HG03103 (cell line): ENCODE data around the gene ANAPC7.
"Not testable (repeated sequence)": the region's sequence is repeated elsewhere in the genome, so short reads cannot be mapped to it uniquely, and the experiment has no call there.

Source experiments
- ATAC-seq: cut with Tn5 transposase; IDR thresholded peaks from one replicate; pipeline ENCODE4 v1.9.1; 2021; ENCODE audit warnings: low read depth; ENCODE audit not compliant: unreplicated experiment

ANAPC7 gene

GRCh38 chr12:110378131-110378790, 25.2 kb downstream of the ANAPC7 start:
- ATAC-seq: not testable (repeated sequence)

DNA sequence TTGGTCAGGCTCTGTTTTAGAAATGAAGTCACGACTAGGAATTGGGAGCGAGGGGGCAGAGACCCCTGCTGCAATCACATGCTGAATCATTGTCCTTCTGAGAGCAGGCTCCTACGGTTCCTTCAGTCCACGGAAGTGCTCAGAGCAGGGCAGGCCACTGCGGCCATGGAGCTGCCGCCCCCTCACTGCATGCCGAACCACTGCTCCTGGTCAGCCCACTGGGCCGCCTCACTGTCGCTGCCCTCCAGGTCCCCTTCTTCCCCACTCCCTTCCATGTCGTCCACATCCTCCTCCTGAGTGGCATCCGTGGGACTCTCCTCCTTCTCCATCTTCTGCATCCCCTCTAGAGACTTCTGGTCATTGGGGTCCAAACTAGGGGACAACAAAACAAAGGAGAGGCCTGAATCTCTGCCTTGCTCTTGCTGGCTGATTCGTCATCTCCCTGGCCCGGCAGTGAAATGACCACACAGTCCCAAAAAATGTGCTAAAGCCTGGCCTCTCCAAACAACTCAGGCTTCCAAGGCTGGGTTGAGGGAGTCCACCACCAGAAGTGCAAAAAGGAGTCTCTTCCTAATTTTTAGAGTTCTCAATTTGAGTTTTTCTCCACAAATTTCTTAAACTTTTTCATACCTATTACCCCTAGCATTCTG, 29.4 kb downstream of the ANAPC7 start:
- ATAC-seq: no peak

GRCh38 chr12:110373425-110373824, 30.1 kb downstream of the ANAPC7 start:
- no peak for ATAC-seq

DNA sequence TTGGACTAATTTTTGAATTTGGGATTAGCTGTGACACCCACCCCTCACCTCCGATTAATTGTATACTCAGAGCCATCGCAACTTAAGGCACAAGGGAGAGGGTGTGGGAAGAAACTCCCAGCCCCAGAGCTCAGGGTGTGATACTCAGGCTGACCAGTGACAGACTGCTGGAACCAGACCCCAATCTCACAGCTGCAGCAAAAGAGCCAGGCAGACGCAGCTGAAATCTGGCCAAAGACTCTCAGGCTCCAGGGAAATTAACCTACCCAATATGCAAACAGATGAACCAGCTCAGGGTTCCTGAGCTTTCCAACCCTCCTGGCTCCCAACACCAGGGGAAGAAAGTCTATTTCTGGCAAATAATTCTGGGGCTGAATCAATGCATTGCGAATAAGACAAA, 30.5 kb downstream of the ANAPC7 start:
- no peak for ATAC-seq

- ATAC-seq: no peak
Measured at GRCh38 chr12:110372056-110372425, 31.5 kb downstream of the ANAPC7 start.

- peak; percentile 54 for ATAC-seq
Measured at GRCh38 chr12:110371408-110372055, 32.0 kb downstream of the ANAPC7 start.

DNA sequence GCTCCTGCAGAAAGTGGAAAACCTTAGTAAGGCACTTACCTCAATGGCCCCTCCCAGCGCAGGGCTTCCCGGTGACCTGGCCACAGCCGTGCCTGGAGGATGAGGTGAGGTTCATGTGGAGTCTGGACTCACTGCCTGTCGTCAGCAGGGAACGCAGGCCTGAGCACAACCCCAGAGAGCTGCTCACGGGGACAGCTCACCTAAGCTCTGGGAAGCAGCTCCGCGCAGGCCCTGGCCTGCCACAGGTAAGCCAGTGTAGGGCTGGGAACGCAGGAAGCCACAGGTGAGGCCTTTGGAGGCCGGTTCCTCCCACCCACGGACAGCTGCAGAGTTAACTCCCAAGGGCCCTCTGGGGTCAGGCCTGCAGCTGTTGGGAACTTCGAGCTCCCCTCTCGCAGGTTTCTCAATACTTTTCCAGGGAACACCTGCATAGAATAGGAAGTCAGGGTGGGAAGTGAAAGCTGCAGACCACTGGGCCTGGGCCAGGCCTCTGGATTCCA, 32.7 kb downstream of the ANAPC7 start:
- ATAC-seq: peak; percentile 16

GRCh38 chr12:110369992-110370391, 33.5 kb downstream of the ANAPC7 start:
- ATAC-seq: no peak

DNA sequence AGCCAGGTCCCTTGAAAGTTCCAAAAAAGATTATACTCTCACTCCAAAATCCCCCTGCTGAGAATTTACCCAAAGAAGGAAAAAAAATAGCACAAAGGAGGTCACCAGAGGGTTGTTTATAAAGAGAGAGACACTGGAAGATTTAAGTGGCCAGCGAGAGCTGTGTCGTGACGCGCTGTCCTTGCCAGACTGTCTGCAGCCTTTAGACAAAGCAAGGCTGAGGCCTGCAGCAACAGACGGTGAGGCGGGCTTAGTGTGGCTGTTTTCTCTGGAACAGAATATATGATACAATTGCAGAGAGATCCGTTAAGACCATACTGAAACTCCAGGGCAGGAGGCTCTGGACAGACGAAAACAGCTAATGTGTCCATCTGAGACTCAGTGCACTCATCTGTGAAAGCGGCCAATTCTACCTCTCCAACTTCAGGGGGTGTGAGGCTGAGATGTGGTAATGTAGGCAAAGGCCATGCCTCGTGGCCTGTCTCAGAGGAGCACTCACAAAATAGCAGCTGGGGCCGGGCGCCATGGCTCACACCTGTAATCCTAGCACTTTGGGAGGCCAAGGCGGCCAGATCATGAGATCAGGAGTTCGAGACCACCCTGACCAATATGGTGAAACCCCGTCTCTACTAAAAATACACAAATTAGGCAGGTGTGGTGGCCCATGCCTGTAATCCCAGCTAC, 36.2 kb downstream of the ANAPC7 start:
- ATAC-seq: no peak

DNA sequence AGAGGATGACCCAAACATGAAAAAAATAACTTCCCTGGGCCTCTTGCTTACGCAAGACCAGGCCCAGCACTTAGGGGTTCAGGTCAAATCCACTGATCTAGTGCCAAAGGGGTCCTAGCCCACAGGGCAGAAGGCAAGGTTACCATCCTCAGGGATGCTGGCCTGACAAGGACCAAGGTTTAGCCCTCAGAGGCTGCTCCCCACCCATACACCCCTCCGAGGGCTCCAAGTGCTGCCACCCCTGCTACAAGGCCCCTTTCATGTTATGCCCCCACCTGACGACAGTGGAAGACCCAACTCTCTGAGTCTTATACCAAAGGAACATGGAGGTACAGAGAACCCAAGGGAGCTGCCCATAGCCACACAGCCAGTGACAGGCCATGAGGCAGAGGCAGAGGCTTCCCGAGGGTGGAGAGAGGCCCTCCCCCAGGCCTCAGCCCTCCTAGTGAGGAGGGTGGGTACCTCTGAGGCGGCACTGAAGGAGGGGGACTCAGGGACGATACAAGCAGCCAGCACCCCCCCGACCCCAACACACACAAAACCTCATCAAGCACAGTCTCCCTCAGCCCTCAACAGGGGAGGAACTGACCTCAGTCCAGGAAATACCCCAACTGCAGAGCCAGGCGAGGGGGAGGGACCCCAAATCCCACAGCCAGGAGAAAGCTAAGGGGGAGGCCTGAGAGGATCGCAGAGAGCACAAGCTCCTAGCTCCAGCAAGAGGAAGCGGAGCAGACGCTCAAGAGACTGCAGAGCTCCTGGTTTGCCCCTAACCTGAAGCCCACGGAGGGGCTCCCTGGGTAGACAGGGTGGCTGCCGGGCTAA, 37.0 kb downstream of the ANAPC7 start:
- no peak for ATAC-seq

DNA sequence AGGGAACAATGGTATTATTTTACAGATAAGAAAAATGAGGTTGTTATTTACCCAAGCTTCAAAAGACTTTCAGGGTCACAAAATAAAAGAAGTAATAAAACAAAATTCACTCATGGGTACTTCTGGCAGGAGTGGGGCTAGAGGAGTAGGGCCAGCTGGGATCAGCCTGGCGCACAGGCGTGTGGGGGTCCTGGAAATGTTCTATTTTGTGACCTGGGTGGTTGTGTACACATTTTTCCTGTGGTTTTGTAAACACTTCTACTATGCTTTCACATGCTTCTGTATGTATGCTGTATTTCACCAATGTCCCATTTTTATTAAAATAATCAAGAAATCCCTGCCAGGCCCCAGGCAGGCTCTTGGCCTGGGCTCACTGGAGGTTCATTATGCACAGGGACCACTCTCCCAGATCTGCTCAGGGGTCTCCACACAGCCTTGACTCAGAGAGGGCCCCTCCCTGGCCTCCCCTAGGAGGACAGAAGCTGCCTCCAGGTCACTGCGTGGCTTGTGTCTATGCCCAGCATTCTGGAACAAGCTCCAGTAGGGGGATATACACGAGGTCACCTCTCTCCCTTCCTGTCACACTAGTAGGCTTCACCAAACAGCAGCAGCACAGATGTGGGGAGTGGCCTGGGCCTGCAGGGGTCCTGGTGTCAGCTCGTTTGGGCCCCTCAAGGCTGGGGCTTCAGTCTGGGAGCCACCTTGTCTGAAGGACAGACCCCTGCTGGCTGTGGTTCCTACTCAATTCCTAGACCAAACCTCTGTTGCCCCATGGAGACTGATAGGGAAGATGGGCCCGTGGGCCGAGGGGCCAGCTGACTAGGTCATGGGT, 37.8 kb downstream of the ANAPC7 start:
- no peak for ATAC-seq

GRCh38 chr12:110361216-110361615, 42.3 kb downstream of the ANAPC7 start:
- ATAC-seq: no peak

DNA sequence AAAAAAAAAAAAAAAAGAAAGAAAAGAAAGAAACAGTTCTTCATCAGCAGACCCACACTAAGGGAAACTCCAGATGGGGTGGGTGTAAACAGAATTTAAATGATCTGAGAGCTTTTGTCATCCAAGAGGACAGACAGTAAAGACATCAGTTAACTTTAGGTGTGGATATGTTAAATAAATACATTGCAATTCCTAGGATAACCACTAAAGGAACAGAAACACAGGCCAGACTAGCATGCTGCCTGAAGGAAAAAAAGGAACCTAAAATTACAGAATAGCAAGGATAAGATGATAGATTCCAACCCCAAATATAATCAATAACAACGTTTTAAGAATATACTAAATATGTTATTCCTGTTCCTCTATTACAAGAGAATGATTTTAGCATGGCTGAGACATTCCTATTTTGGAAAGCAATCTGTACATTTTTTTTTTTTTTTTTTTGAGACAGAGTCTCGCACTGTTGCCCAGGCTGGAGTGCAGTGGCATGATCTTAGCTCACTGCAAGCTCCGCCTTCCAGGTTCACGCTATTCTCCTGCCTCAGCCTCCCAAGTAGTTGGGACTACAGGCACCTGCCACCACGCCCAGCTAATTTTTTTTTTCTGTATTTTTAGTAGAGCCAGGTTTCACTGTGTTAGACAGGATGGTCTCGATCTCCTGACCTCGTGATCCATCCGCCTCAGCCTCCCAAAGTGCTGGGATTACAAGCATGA, 45.0 kb downstream of the ANAPC7 start:
- ATAC-seq: not testable (repeated sequence)

GRCh38 chr12:110355073-110355472, 48.4 kb downstream of the ANAPC7 start:
- ATAC-seq: no peak

DNA sequence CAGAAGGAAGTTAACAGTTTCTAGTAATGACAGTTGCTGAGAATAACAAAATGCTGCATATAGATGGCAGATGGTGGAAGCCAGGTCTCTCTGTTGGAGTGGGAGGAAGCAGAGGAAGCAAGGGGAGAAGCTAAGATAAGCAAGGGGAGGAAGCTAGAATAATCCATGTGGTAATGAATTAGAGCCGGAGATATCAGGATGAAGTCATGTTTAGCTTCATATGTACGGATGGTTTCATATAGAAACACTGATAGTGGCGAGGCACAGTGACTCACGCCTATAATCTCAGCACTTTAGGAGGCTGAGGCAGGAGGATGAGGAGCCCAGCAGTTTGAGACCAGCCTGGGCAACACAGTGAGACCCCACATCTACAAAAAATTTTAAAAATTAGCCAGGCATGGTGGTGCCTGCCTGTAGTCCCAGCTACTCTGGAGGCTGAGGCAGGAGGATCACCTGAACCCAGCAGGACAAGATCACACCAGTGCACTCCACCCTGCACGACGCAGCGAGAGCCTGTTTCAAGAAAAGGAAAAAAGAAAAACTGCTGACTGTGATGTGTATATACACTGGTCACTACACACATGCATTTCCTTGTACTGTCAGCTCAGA, 49.2 kb downstream of the ANAPC7 start:
- no peak for ATAC-seq

GRCh38 chr12:110353211-110353965, 50.1 kb downstream of the ANAPC7 start:
- no peak for ATAC-seq

- ATAC-seq: no peak
Measured at GRCh38 chr12:110352401-110352800, 51.1 kb downstream of the ANAPC7 start.

GRCh38 chr12:110351119-110351518, 52.4 kb downstream of the ANAPC7 start:
- ATAC-seq: no peak
